G401.6 (cell line): ENCODE data around the gene TBCK.
"Not testable (repeated sequence)": the region's sequence is repeated elsewhere in the genome, so short reads cannot be mapped to it uniquely, and the experiment has no call there.

Experiments used
- FAIRE-seq: peaks from 2 replicates; lab custom pipeline; 2012; peaks lifted over from hg19 to GRCh38; lab: Jason Lieb, UNC

Gene TBCK

DNA sequence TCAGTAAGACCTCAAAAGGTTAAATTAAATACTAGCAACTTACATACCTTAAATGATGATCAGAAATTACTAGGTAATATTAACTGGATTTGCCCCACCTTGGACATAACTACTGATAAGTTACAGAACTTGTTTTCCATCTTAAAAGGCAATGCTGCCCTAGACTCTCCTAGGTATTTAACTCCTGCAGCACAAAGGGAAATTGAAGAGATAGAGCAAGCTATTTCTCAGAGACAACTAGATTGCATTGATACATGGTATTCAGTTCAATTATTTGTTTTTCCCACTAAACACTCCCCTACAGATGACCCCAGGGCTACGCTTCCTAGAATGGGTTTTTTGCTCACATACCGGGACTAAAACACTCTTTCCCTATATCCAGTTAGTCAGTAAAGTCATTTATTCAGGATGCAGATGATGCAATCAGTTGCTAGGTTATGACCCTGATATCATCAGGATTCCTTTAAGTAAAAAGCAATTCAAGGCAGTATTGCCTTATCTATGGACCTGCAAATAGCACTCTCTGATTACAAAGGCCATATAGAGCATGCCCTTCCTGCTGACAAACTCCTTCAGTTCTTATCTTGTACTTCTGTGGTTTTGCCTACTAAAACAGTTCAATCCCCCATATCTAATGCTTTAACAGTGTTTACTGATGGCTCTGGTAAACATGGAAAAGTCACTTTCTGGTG is 204.1 kb downstream of the TBCK start:
- FAIRE-seq = not testable (repeated sequence)

DNA sequence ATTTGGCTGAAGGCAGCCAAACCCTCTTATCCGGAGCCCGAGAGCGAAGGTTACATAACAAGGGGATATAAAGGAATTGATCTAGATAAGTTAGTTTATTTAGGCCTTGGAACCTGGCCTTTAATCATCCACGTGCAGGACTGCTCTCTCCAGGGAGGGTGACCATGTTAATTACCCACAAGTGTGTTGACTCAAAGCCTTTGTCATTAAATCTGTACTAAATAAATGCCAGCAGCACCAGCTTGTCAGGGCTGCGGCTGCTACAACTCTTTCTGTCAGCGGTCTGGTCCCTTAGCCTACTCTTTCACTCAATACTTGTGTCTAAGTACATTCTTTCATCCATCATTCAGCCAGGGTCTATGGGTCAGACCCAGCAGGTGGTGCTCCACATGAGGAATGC is 206.1 kb downstream of the TBCK start:
- FAIRE-seq = no peak

DNA sequence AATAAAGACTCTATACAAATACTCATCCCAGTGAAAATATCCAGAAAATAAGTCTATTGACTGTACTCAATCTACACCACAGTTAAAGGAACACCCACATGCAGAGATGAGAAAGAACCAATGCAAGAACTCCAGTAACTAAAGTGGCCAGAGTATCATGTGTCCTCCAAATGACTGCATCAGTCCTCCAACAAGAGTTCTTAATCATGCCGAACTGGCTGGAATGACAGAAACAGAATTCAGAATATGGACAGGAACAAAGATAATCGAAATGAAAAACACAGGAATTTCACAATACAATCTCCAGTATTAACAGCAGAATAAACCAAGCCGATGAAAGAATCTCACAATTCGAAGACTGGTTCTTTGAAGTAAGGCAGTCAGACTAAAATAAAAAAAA is 210.3 kb downstream of the TBCK start:
- FAIRE-seq = no peak

DNA sequence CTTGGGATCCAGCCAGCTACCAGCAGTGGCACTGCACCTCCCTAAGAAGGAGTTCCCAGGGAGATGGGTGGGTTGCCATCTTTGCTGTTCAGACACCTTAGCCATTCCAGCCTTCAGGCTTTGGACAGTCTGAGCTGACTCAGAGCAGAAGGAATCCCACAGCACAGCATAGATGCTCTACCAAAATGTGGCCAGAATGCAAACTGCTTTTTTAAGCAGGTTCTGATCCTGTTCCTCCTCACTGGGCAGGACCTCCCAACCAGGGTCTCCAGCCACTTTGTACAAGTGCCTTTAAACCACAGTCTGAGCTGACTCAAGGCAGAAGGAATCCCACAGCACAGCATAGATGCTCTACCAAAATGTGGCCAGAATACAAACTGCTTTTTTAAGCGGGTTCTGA is 211.7 kb downstream of the TBCK start:
- FAIRE-seq = no peak

DNA sequence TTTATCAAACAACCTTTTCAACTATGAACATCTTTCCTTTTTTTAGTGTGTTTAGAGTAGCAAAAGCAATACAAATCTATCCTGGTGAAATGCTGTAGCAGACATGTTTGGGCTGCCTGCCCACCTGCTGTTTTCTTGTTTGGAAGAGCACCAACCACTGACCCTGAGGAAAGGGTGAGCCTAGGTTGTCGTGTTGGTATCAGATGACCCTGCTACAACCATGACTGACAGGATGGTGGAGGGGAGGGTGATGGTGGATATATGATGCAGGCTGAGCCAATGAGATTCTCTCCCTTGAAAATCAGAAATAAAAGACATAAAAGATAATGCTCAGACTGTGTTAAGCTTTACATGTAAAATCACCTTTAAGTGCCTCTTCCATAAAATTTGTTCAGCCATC is 219.6 kb downstream of the TBCK start:
- no peak for FAIRE-seq

DNA sequence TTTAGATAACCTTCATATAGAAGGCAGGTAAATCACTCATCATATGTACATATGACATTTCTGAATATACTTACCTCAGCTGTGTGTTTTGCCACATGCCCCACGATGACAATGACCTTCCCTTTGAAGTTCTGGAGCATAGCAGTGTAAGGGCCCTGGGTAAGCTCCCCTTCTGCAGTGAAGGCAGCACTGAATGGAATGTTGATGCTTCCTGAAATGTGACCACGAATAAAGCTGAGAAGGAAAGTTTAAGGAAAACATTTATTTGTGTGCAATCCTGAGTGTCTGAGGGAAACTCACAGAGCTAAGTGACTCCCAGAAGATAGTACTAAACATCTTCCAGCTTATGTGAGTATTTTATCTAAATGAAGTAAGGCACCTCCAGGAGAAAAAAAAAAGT is 220.6 kb downstream of the TBCK start:
- no peak for FAIRE-seq

DNA sequence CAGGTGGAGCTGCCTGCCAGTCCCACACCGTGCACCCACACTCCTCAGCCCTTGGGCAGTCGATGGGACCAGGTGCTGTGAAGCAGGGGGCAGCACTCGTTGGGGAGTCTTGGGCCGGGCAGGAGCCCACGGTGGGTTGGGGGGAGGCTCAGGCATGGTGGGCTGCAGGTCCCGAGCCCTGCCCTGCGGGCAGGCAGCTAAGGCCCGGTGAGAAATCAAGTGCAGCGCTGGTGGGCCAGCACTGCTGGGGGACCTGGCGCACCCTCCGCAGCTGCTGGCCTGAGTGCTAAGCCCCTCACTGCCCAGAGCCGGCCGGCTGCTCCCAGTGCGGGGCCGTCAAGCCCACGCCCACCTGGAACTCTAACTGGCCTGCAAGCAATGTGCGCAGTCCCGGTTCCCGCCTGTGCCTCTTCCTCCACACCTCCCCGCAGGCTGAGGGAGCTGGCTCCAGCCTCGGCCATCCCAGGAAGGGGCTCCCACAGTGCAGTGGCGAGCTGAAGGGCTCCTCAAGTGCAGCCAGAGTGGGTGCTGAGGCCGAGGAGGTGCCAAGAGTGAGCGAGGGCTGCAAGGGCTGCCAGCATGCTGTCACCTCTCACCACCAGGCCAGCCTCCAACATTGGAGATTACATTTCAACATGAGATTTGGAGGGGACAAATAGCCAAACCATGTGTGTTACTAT is 223.5 kb downstream of the TBCK start:
- FAIRE-seq = no peak

DNA sequence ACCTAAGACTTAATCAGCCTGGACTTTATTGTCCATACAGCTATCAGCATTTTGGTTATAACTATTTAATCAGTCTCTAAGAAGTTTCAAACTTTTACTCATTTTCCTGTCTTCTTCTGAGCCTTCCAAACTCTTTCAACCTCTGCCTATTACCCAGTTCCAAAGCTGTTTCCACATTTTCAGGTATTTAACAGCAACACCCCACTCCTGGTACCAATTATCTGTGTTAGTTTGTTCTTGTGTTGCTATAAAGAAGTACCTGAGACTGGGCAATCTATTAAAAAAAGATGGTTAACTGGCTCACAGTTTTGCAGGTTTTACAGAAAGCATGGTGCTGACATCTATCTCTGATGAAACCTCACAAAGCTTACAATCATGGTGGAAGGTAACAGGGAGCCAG is 225.2 kb downstream of the TBCK start:
- FAIRE-seq = no peak

DNA sequence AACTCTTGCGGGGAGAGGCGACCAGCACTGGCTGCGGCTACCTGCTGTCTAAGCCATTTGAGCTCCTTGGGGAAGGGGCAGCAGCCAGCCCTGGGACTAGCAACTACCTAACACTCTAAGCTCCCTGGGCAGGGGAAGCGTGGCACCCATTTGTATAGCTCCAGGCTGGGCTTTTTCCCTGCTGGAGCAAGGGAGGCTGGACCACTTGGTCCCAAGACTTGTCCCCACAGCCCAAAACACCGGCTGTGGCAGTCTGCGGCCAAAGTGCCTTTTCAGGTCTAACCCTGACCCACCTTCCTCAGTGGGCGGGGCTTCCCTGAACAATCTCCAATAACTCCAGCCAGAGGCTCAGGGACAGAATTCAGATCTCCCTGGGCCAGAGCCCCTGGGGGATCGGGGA is 232.9 kb downstream of the TBCK start:
- no peak for FAIRE-seq

DNA sequence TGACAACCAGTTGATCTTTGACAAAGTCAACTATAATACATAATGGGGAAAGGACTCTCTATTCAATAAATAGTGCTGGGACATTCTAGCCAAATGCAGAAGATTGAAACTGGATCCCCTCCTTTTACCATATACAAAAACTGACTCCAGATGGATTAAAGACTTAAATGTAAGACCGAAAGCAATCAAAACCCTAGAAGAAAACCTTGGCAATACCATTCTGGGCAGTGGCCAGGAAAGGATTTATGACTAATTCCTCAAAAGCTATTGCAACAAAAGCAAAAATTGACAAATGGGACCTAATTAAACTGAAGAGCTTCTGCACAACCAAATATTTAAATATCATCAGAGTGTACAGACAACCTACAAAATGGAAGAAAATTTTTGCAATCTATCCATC is 235.6 kb downstream of the TBCK start:
- no peak for FAIRE-seq

DNA sequence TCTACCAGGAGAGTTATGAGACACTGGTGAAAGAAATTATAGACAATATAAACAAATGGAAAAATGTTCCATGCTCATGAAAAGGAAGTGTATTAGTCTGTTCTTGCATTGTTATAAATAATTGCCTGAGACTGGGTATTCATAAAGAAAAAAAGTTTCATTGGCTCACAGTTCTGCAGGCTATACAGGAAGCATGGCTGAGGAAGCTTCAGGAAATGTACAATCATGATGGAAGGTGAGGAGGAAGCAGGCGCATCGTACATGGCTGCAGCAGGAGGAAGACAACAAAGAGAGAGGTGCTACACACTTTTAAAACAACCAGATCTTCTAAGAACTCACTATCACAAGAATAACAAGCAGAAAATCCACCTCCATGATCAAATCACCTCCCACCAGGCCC is 236.4 kb downstream of the TBCK start:
- FAIRE-seq = no peak

DNA sequence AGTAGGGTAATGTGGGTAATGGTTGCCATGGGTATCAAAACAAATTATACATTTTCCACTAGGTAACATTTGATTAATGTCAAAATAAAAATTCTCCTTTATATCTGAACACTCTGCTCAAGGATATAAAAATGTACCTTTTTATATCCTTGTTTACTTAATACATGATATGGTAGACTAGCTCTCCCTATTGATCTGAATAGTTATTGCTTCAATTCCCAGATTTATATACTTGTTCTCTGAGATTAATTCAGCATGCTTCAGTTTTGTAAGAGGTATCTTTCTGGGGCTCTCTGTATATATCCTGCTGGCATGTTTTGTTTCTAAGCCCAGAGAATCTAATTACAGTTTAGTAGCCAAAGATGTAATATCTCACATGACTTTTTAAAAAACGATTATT is 251.0 kb downstream of the TBCK start:
- FAIRE-seq = no peak

DNA sequence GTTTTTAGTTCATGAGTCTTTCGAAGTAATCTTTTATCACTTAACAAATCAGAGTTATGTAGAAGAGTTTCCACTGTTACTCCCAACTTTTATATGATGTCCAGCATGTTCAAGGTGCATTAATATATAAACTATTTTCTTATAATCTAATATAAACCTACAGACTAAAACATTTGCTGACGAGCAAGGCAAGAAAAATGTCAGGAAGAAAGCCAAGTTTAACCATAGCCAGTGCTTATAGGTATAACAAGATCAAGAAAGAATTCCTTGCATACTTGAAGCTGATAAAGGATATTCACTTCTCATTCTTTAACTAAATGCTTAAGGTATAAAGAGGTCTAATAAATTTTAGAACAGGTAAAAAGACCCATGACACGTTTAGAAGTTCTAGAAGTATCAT is 253.0 kb downstream of the TBCK start:
- no peak for FAIRE-seq

DNA sequence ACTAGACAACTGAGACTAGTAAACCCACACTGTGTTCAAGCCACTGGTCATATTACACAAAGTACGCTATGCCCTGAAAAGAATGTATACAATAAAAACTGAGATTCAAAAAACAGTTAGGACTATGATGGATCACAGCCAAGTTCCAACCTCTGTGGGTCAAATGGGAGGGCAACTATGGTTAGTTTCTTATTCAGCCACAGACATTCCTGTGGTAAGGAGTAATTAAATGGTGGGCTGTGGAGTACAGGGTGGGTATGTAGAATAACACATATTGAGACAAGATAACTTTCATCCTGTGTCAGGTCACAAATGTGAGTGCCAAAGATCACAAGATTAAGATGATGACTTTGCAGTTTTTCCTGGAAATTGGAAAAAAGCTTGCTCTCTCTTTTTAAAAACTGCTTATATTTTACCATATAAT is 253.5 kb downstream of the TBCK start:
- FAIRE-seq = no peak

DNA sequence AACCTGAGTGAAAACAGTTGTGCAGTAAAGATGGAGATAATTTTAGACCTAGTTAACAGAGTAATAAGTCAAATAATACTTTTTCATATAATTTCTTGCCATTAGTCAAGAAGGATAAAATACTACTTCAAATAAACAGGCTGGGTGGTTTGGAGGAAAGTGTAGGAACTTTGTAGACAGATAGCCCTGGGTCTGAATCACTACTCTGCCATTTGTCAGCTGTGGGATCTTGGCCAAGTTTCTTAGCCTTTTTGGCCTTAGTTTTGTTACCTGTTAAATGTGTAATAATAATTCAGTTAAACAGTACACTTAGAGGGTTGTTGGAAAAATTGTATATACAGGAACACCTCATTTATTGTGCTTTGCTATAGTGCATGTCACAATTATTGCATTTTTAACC is 257.1 kb downstream of the TBCK start:
- no peak for FAIRE-seq

DNA sequence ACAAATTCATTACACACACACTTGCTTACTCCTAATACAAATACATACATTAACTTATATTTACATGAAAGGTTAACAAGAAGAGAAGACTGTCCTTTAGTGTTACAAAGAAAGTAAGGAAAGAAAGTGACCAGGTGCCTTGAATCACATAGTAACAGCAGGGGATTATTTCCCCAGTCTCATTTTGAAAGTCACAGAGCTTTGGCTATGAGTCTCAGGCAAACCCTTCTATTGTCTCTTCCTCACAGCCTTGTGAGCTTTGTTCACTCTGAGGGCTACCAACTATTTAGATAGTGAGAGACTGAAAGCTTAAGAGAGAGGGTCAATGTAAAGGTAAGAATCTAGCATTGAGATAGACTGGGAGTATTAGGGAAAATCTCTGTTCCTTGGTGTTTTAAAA is 259.1 kb downstream of the TBCK start:
- FAIRE-seq = no peak

DNA sequence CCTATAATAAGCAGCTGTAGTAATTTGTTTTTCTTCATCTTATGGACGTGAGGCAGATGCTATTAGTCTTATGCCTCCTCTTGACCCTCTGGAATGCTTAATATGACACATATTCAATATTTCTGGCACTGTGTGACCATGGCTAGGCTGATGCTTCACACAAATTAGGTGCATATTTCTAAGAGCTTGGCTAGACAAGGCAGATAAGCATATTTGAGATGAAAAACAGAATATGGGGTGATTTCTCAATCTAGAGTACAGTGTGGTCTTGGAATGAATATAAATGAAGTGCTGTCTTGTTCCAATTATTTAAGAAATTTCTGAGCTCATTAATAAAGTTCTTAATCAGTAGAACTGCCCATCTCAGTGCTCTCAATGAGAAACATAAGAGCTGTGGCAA is 264.5 kb downstream of the TBCK start:
- FAIRE-seq = no peak

DNA sequence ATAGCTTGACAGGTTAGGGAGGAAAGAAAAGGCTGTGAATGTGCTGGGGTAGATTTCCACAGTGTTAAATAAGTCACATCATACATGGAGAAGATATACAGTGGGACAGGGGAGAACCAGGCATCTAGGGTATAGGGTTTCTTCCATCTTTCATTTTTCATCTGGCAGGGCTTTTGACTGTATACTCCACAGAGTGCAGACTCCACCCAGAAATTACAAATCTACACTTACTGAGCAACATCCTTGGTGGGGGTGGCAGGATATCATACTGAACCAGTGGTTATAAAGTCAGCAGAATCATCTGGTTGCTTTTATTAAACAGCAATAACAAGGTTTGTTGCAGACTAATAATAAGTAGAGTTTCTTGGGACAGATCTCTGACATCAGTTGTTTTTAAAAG is 266.5 kb downstream of the TBCK start:
- FAIRE-seq = no peak

DNA sequence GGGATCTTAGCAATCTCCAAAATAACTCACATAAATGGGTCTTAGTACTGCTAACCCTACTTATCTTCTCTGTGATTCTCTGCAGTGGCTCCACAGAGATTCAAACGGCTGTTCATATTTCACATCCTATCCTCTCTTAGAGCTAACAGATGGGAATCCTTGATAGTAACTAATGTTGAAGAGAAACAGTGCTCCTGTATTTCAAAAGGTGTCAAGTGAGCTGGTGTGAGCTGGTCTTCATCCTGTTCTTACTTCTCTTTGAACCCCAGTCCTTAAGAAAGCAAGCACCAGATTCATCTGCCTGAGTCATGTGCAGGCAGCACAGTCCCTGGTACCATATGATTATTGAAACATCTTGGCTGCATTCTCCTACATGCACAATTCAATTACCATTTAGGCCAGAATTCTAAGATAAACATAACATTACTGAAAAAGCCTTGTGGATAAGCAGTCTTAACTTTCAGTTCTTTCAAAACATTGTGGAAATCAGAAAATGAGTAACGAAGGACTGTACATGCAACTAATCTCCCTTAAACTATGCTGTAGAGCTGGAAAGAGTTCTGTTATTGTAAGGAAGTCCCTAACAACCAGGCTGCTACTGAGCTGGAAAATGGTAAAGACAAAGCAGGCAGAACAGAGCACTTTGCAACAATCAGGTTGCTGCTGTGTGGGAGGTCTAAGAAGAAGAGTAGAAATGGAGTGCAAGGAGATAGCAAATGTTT is 267.6 kb downstream of the TBCK start:
- FAIRE-seq = no peak

DNA sequence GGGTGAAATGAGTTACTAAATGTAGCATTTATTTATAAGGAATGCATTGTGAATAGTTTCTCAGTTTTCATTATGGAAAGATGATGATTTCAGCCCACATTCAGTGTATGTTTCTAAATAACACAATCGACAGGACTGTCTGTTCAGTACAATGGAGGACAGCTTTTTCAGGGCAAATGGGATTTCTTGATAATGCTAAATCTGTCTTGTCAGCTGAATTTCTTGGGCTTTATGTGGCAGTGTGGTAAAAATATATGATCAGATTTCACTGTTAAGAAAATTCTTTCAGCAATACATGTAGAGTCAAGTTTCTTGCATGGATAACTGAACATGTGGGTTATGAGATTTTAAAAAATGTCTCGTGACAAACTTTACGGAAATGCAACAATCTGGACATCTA is 269.9 kb downstream of the TBCK start:
- FAIRE-seq = no peak

DNA sequence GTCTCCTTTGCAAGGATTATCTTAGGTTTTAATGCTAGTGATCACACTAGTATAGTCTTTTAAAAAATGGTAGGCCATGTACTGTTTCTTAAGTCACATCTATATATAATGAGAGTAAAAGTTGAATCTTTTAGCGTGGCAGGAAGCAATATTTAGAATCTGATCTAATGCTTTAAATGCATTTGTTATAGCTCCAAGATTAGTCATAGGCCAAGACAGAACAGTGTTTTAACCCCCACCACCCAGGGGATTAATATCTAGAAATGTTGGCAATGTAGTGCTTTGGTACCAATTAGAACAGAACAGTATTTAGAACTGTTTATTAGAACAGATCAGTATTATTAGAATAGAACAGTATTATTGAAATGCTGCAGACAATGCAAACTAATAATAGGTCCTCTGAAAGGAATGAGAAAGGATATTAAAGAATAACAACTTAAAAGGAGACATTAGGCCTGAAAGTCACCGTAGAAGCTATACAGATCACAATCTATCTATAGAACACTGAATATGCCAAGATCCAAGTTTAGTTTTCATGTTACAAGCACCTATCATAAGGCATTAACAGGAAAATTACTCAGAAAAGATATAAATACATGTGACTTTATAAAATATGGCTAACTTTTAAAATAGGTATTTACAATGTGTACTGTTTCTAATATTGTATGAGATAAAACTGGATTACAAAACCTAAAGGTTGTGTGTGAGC is 274.6 kb downstream of the TBCK start:
- FAIRE-seq = no peak

DNA sequence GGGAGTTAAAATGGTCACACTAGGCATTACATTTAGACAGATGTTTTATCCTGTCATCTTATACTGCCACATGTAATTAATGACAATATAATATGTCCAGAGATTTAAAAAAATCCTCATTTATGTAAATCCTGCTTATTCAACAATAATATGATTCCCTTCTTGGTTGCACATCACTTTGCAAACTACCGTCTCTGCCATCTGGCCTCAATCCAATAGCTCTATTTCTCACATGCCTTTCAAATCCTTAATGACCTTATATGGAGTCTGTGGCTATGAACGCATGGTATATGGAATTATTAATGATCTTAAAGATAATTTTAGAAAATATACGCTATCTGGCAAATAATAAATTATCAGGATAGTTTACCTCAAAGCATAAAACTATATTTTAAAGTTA is 276.2 kb downstream of the TBCK start:
- FAIRE-seq = no peak

DNA sequence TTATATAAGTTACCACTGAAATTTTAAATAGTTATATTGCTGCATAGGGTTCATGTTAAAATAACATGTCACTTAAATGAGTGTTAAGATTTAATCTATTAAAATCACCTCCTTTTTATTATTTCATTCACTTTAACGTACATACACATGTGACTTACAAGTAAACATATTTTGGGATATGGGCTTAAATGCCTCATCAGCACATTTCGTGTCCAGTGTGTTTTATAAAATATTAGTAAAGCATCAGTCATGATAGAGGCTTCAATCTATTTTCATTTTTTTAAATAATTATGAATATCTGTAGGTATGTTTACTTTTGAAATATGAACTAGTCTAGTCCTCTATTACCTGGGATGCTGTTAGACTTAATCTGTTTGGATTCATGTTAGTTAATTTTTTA is 277.1 kb downstream of the TBCK start:
- no peak for FAIRE-seq
